ENCODE data around the gene APOBEC3A.
"Not testable (repeated sequence)": the region's sequence is repeated elsewhere in the genome, so short reads cannot be mapped to it uniquely, and the experiment has no call there.

APOBEC3A gene

GRCh38 chr22:38959590-38959989, 2.2 kb downstream of the APOBEC3A start:
- DNase-seq (ENCODE audit: low spot score) = no peak

DNA sequence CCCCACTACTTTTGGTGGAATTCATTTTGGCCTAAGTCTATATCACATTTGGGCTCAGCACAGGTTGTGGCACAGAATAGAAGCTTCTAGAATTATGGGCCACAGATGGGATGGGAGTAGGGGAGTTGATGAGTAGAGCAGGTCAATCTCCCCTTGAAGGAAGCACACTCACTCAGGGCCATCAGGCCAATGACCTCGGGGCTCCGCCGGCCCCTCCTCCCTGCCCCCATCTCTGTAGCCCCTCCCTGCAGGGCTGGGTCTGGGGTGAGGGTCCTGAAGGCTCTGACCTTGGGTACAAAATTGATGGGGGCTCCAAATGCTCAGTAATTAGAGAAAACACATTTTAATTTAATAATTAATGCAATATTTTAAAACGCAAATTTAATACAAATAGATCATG, 3.3 kb downstream of the APOBEC3A start:
- DNase-seq (ENCODE audit: low spot score) = not testable (repeated sequence)

DNA sequence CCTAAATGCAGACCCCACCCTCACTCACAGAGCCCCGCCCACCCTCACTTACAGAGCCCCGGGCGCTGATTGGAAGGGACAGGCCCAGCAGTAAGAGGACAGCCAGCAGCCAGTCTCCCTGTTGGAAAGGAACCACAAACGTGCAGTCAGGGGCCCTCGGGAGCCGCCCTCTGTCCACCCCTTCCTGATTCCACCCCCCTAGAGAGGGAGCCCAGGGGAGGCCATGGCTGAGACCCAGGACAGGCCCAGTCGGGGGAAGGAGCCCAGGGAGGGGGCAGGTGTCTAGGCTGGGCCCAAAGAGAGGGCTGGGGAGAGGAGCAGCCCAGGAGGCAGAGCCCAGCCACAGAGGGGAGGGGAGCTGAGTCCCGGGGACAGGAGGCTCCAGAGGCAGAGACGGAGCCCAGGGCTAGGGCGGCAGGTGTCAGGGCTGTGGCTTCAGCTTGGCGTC, 5.9 kb downstream of the APOBEC3A start:
- not testable (repeated sequence) for DNase-seq (ENCODE audit: low spot score)

DNA sequence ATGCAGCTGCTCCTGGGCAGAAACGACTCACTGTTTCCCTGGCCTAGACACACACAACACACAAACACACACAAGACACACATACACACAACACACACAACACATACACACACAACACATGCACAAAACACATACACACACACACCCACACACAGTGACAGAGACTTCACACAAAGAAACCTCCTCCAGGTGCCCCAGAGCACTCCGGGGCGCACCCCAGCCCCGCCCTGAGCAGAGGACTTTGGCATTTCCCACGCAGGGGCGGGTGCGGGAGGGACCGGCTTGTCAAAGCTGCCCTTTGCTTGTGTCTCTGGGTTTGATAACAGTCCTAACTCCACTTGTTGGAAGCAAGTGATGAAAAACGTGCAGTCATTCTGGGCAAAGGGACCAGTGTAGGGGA, 6.5 kb downstream of the APOBEC3A start:
- no peak for DNase-seq (ENCODE audit: low spot score)

- no peak for DNase-seq (ENCODE audit: low spot score)
Observed at GRCh38 chr22:38964306-38964705, 6.9 kb downstream of the APOBEC3A start.

GRCh38 chr22:38964989-38965388, 7.6 kb downstream of the APOBEC3A start:
- no peak for DNase-seq (ENCODE audit: low spot score)

DNA sequence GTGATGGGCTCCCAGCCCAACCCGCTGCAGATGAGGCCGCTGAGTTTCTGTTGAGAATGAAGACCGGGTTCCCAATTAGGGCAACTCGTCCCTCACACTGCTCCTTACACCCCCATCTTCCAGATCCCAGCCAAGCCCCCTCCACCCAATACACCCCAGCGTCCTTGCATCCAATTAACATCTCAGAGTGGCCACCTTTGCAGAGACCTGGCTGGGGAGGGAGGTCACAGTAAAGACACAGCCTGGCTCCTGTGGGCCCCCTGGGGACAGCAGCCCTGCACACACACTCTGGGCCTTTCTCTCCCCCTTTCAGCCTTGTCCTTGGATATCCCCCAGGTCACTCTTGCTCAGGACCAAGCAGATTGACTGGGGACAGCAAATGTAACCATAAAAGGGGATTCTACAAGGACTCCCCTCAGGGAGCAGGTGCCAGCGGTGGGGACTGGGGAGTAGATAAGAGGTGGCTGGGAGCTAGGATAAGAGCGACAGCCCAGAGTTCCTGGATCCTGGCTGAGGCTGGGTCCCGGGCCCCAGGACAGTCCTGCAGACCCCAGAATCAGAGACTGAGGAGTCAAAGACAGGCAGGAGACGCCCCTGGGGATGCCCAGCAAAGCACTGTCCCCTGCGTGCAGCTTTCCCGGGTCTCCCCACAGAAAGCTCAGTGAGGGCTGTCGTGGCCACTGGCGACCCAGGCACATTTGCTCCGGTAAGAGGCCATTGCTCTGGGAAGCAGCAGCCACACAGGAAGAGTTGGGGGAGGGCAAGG, 8.4 kb downstream of the APOBEC3A start:
- DNase-seq (ENCODE audit: low spot score) = no peak

DNA sequence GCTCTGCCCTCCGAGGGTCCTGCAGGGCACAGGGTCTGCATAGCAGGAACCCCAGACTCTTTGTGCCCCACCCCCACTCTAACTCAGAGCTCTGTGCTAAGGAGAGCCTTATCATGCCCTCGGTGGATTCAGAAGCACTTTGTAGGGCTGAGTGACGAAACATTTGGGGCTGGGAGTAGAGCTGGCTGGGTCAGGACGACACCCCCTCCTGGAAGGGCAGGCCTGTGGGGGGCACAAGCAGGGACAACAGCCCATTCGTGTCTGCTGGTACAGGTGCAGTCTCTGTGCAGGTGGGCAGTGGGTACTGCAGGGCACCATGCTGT, 8.9 kb downstream of the APOBEC3A start:
- no peak for DNase-seq (ENCODE audit: low spot score)

- DNase-seq (ENCODE audit: low spot score) = no peak
Observed at GRCh38 chr22:38966942-38967341, 9.5 kb downstream of the APOBEC3A start.

DNA sequence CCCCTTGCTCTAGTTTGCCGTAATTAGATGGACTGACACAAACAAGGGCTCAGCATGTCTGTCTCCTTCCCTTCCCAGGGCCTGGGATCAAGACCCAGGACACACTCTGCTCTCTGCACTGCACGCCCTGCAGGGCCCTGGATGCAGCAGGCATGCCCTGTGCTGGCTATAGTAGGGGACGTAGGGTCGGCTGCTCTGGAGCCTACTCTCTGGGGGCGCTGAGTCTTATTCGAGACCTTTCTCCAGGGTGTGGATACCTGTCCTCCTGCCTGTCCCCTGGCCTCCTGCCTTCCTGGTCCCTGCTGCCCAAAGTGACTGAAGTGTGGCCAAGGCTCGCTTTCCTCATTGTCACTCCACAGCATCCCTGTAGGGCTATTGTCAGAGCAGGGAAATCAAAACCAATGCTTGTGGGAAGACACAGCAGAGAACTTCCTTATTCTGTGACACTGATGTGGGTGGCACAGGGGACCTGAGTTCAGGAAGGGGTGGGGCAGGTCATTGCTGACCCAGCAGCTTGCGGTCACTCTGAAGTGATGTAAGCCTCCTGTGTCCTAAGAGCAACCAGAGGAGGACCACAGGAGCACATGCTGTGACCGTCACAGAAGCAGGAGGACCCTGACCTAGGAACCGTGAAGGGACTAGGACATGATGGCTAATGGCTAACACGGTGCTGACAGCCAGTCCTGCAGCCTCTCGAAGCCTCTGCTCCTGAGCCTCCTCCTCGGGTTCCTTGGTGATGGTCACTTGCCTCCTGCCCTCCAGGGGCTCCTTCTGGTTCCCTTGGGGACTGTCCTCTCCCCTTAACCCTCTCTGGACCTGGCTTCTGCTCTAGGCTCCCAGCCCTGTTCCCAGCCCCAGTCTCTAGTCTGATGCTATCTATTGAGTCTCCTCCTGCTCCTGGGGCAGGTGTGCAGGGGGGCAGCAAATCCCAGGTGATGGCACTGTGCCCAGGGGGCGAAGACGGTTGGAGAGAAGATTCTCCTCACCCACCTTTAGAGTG, 10.3 kb downstream of the APOBEC3A start:
- DNase-seq (ENCODE audit: low spot score) = no peak

- DNase-seq (ENCODE audit: low spot score) = no peak
Observed at GRCh38 chr22:38968801-38969200, 11.4 kb downstream of the APOBEC3A start.

DNA sequence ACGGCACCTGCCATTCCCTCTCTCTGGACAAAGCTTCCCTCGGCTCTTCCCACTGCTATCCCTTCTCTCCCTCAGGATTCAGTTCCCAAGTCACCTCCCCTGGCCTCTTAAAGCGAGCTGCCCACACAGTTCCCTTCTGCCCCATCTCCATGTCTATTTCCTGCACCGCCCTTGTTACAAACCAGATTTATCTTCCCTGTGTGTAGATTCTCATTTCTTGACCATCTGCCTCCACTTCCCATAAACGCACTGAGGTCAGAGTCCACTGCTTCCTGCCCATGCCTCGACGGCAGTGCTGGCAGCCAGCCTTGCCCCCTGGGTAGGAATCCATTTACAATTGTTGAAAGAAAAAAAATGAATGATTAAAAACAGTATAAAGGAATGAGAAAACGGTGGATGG, 13.1 kb downstream of the APOBEC3A start:
- DNase-seq (ENCODE audit: low spot score) = no peak

DNA sequence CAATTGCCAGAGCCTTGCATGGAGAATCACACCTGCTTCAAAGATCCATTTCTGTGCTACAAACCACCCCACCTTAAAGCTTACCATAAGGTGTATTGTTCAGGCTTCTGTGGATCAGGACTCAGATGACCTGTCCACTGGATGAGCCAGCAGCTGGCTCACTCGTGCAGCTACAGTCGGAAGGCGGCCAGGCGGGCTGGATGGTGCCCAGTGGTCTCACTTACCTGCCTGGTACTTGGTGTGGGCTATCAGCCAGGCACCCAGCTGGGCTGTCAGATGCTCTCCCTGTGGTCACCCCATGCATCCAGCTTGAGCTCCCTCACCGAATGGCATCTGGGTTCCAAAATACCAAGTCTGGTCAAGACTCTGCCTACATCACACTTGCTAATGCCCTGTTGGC, 13.8 kb downstream of the APOBEC3A start:
- no peak for DNase-seq (ENCODE audit: low spot score)

DNA sequence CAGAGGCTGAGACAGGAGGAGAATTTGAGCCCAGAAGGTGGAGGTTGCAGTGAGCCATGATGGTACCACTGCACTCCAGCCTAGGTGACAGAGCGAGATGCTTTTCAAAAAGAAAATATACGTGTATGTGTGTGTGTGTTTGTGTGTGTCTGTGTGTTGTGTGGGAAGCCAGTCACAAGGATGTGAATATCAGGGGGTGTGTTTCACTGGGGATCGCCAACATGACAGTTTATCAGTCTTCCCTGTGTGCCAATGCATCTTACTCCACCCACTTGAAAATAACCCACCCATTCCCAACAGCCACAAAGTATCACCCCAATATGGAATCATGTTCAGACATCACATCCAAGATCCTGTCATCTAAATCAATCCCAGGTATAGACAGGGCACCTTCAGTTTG, 14.4 kb downstream of the APOBEC3A start:
- DNase-seq (ENCODE audit: low spot score) = no peak

- no peak for DNase-seq (ENCODE audit: low spot score)
Observed at GRCh38 chr22:38972558-38972957, 15.1 kb downstream of the APOBEC3A start.

DNA sequence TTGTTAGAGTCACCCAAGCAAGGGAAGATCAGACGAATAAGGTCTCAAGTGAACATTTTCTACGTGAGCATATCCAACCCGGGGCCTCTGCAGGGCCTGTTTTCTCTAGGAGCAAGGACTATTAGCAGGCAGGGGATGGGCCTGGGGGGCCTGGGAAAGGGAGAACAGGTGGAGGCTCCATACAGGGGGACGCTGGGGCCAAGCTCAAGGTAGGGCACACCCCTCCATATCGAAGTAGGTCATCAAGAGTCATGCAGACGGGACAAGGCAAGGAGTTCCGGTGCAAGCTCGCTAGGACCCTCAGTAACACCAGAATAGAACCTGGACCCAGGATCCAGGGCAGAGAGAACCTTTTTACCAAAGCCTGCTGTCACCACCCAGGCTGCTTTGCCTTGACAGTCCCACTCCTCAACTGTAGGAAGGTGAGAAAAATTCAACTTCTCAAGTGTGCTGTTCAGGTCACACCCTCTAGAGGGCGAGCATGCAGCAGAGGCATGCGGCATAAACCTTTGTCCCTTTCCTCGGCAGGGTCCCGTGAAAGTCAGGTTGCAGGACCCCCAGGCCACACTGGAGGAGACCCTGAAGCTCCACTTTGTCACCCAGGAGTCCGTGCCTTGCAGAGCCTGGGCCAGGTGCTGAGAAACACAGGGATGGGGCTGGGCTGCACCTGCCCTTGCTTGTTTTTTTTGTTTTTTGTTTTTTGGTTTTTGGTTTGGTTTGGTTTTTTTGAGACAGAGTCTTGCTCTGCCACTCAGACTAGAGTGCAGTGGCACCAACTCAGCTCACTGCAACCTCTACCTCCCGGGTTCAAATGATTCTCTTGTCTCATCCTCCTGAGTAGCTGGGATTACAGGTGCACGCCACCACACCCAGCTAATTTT, 16.1 kb downstream of the APOBEC3A start:
- peak; percentile 75 for DNase-seq (ENCODE audit: low spot score)

GRCh38 chr22:38974170-38974825, 16.9 kb downstream of the APOBEC3A start:
- DNase-seq (ENCODE audit: low spot score) = no peak

GRCh38 chr22:38974826-38975175, 17.4 kb downstream of the APOBEC3A start:
- no peak for DNase-seq (ENCODE audit: low spot score)

- not testable (repeated sequence) for DNase-seq (ENCODE audit: low spot score)
Observed at GRCh38 chr22:38977289-38977688, 19.9 kb downstream of the APOBEC3A start.

GRCh38 chr22:38980587-38980986, 23.2 kb downstream of the APOBEC3A start:
- DNase-seq (ENCODE audit: low spot score) = not testable (repeated sequence)
